GM21360 (cell line): Measurements from ENCODE around the gene VAX1.
"Not testable (repeated sequence)": the region's sequence is repeated elsewhere in the genome, so short reads cannot be mapped to it uniquely, and the experiment has no call there.

ENCODE experiments used
- ATAC-seq: cut with Tn5 transposase; IDR thresholded peaks from one replicate; pipeline ENCODE4 v1.9.1; 2021; ENCODE audit warnings: mild to moderate bottlenecking, moderate library complexity; ENCODE audit not compliant: unreplicated experiment

The VAX1 gene

DNA sequence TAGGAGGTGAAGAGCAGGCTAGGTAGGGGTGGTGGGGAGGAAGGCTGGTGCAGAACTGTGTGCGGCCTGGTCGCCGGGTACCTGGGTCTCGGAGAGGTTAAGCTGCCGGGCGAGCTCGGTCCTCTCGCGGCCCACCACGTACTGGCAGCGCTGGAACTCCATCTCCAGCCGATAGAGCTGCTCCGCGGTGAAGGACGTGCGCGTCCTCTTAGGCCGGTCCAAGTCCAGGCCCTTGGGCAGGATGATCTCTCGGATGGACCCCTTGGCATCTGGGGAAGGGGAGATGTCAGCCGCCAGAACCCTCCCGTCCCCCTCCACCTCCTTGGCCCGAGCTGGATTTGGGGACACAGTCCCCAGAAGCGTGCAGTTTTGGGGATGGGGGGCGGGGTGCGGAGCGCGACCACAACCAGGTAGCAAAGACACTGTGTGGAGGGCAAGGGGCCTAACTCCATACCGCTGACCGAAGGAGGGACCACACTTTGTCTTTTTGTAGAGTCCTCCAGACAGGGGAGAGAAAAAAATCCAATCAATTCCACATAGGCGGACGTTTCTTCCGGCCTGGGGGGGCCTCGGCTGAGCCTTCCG is 1.6 kb downstream of the VAX1 start:
- ATAC-seq: no peak

DNA sequence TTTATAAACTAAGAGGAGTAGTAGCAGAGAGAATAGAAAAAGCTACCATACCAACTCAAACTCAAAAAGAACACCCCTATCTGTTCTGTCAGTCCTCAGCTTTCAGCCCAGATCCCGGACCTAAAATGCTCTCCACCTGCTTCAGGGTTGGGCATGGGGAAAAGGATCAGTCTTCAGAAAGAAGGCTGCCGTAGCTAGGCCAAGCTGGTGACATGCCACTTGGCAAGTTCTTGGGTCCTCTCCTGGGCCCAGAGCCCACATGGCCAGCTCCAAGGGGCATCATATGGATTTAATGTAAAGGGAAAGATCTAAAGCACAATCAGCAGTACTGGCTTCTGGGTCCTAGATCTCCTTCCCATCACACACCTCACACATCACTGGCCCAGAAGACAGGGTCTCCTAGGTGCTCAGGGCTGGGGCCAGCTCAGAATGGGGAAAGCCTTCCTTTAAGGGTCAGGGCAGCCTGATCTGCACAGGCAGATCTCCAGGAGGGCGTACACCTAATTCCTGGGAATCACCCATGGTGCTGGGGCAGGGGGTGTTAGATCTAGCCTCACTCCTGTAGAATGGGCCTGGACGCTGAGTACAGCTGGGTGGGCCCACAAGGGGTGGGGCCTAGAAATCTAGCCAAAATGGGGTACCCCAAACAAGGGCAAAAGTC is 2.5 kb downstream of the VAX1 start:
- ATAC-seq: no peak

DNA sequence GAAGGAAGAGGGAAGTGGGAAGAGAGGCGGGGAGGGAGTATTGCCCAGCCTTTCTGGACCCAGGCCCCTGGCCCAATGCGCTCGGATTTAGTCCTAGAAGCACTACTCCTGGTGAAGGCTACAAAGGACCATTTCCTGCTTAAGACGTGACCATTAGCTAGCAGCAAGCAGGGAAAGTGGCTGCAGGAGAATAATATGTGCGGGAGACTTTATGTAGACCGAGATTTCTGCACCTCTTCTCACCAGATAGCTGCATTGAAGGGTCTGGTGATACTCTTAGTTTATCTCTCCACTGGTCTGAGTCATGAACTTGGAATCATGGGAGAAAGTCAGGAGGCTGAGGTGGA is 3.1 kb downstream of the VAX1 start:
- no peak for ATAC-seq

DNA sequence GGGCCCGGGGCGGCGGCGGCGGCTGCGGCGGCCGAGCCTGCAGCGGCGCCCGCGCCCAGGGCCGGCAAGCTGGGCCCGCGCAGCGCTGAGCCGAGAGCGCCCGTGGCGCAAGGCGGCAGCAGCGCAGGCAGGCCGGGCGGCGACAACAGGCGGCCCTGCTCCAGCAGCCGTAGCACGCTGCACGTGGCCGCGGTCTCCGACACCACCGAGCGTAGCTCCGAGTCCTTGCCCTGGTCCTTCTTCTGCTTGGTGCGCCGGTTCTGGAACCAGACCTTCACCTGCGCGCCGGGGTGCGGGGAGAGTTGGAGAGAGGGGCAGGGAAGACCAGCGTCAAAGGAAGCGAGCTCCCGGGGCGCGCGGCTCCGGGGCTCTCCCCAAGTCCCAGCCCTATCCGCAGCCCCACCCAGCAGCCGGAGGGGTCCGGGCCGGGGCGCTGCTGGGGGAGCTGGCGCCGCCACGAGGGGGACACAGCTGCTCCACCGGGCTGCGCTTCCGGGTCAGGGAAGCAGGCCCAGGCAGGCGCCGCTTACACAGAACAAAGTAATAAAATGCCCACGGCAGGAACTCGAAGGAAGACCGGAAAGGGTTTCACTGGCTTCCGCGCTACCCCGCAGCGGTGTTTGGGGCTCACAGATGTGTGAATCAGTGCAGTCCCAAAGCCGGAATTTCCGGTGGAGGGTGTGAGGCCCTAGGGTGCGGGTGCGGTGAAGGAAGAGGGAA is 3.6 kb downstream of the VAX1 start:
- ATAC-seq: no peak

DNA sequence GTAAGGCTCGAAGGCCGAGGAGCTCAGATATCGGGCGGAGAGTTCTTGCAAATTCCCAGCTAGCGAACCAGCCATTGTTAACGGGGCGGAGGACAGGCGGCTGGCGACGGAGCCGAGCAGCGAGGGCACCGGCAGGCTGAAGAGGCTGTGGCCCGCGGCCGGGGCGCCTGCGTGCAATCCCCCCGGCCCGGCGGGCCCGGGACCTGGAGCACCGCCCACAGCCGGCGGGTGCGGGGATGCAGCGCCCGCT is 4.1 kb downstream of the VAX1 start:
- no peak for ATAC-seq

DNA sequence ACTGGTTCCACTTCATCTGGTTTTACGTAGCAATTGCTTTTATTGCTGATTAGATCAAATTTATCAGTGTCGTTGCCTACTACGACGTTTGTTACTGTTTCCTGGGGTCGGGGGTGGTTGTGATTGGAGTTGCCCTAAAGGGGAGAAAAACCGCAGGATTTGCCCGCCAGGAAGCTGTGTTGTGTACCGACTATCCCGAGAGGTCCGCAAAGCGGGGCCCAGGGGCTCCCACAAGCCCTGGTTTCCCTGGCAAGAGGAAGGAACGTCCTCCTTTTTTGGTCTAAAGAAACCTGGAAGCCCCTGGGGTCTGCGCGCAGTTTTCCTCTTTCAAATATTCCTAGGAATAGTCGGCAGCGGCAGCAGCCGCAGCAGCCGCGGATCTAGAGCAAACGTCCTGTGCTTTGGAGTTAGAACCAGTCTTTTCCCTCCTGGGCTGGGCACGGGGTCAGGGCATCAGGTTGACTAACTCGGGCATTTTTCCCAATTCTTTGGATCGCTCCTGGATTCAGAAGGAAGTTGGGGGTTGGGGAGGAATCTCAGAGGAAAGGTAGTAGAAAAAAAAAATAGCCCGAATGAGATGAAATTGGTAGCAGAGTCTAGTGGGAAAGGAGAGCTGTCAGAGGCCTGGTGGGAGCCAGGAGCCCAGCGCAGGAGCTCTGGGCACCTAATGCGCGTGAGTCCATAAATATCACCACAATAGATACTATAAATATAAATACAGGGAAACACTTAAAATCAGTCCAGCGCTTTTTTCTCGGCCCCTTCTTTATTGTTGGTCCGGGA is 4.6 kb downstream of the VAX1 start:
- ATAC-seq: no peak

DNA sequence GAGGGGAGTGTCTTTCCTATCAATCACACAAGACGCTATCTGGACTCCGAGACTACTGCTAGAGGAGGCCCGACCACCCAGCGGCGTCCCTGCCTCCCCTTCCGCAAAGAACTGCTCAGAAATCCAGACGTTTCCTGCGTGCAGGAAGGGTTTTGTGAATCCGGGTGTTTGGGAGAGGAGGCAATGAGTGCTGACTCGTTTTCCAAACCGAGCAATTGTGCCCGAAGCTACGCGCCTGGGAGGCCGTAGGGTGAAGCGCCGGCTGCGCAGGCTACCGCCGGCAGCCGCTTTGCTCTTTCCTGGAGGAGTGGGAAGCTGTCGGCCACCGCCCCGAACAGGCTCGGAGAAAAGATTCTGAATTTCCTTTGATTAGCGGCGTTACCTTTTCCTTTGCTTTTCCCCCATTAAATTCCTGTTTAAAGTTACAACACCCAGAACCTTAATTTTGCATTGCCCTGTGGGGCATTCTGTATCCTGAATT is 5.3 kb downstream of the VAX1 start:
- no peak for ATAC-seq

DNA sequence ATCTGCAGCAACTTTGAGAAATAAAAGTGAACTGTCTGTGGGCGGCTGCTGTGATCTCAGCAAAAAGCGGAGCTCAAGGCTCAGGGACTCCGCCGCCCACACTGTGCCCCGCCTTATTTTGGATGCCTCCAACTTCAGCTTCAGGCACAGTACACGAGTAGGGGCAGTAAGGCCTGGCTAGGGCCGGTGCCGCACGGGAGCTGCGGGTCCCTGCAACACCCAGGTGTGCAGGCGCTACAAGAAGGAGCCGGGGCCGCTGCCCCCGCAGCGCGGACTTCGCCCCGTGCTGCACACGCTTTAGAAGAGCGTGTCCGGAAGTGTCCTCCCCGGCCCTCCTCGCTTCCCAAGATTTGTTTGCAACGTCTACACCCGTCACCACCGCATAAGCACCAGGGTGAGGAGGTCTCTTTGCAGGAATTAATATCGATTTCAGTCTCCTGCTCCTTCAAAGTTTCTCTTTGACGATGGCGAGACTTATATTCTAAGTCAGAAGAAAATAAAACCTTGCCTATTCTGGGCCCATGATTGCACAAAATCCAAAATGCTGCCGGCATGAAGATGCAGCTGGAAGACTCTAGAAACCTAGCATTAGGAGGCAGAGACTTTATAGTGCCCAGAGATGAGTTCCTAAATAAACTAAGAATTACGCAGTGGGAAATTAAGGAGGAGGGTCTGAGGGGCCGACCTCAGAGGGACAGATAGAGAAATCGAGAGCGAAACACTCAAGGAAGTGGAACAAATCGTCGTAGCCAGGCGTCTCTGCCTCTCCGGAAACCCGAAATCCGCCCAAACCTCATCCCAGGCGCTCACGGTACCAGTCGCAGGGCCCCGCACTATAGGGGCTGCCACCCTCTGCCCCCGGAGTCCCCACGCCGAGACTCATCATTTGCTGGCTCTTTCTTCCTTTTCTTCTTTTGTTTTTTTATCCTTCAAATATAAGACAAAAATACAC is 6.4 kb downstream of the VAX1 start:
- no peak for ATAC-seq

DNA sequence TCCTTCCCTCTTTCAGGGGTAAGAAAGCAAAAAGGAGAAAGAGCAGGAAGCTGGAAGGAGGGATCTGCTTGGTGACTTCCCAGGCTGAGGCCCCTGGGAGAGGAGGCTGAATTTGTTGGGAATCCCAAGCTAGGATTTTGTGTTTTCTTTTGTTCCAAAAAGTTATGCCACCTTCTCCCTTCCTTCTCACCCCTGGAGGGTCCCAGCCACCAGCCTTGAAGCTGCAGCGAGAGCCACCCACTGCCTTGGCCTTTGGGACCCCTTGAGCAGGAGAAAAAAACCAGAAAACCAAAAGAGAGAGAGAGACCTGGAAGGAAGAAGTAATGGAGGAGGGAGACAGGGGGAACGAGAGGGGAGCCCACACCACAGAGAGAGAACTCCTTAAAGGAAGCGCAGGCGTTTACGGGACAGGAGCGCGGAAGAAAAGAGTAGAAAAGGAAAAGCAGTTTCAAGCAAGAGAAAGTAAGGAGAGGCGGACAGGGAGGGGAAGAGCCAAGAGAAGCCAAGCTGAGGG is 7.2 kb downstream of the VAX1 start:
- no peak for ATAC-seq

DNA sequence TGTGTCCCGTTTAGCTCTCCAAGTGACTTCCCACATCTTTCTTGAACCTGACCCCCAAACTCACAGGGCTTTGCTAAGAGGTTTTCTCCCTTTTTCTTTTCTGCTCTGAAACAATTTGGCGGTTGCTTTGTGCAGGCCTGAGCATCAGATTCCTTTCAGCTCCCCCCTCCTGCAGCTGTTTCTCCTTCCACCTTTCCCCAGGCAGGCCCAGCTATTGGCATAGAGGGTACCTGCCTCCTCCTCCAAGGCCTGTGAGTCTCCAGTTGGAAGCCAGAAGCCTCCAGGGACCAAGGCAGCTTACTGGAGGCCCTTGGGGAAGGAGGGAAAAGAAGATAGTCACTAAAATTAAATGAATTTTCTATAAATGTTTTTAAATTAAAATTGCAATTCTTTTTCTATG is 7.7 kb downstream of the VAX1 start:
- no peak for ATAC-seq

DNA sequence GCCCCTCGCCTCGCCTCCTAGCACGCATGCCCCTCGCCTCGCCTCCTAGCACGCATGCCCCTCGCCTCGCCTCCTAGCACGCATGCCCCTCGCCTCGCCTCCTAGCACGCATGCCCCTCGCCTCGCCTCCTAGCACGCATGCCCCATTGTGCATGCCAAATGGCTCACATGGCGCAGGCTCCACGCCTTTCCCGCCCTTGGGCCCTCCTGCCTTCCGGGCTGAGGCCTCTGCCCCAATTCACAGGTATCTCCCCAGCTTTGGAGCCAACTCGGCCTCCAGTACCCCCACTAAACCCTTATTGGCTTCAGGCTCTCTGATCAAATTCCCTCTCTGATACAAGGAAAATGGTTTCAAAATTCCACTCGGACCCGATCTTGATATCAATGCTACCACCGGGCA is 11.4 kb downstream of the VAX1 start:
- ATAC-seq: not testable (repeated sequence)

DNA sequence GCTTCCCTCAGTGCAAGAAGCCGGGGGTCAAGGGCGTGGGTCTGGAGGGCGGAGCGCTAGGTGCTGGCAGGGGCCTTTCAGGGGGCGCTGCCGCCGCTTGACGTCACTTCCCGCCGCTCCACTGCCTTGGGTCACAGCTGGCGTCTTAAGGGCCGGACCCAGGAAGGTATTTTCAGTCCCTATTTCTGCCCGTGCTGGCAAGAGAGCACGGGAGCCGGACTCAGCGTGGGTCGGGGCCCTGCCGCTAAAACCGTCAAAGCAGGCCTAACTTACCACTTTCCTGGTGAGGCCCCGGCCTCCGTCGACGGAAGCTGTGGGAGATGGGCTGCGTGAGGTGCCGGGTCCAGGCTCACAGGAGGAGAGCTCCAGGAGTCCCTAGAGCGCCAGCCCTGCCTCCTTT is 12.0 kb downstream of the VAX1 start:
- ATAC-seq: no peak

DNA sequence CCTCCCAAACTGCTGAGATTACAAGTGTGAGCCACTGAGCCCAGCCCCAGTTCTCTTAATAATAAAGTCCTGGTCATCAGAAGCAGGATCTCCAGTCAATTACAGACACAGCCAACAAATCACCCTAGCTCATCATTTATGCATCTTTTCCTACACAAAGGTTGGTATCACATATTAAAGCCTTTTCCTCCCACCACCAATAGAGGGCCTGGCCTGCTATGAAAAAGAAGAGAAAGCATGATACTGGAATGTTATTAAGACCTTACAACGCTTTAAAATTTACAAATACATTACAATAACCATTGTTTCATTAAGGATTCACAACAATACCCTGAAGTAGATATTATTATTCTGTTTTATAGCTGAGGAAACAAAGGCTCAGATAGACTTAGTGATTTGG is 25.9 kb downstream of the VAX1 start:
- ATAC-seq: no peak

DNA sequence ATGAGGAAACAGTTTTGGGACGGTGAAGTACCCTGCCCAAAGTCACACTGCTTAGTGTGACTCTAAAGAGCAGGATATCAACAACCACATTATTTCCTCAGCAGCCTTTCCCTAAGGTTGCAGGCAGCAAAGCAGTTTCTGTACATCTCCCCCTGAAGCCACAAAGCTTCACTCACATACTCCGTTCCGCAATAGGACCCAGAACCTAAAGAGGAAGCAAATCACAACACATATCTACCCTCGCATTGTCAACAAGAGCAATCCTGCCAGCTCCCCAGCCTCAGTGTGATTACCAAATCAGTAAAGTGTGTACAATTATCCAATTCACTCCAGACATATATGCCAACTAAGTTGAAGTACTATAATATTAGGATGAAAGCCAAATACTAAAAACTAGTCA is 30.8 kb downstream of the VAX1 start:
- no peak for ATAC-seq

DNA sequence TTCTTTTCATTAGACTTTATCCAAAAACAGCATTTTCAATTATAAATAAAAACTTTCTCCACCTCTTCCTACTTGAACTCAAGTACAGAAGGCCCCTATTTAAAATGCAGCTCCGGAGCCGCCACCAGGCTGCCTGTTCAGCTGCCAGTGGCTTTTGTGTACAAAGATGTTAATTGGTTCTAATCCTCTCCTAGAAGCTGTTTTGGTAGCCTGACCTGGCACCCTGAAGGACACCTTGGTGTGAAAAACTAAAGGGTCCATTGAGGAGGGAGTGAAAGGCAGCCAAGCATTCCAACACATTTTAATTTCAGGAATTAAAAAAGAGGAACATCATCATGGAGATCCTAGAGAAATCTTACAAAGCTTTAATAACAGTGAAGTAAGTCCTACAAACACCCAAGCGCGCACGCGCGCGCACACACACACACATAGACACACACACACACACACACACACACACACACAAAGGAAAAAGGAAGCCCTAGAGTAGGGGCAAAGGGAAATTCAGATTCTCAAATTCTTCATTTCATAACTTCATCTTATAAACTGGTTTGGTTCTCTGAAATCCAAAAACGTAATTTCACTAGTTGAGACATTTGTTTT is 41.4 kb downstream of the VAX1 start:
- no peak for ATAC-seq

DNA sequence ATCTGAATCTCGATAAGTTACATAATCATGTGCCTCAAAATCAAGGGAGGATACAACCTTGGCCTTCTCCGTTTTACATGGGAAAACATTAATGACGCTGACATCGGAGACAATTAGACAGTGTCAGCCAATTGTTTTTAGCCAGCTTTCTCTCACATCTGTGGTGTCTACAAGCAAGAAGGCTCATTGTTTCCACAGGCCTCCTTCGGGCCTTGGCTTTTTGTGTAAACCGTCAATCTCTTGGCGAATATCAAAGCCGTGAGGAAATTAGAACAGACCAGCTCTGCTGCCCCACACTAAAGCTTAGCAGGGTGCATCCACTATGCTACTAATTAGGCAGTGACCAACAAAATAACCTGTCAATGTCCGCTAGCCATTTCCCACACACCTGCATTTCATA is 43.2 kb downstream of the VAX1 start:
- ATAC-seq: no peak

DNA sequence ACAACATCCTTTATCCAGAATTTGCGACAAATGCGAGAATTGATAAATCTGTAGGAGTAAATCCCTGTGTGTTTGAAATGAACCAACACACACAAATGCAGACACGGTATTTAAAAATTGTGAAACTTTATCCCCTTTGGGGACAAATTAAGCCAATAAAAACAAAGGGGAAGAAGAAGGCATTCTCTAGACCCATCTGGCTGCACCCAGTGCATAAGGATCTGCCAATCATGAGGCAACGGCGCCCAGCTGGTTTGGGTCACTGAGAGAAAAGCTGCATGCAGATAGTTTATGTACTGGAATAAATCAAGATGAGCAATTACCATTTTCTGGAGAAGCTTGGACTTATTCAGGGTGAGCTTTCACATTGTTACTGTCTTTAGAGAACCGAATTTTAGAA is 45.7 kb downstream of the VAX1 start:
- ATAC-seq: no peak

DNA sequence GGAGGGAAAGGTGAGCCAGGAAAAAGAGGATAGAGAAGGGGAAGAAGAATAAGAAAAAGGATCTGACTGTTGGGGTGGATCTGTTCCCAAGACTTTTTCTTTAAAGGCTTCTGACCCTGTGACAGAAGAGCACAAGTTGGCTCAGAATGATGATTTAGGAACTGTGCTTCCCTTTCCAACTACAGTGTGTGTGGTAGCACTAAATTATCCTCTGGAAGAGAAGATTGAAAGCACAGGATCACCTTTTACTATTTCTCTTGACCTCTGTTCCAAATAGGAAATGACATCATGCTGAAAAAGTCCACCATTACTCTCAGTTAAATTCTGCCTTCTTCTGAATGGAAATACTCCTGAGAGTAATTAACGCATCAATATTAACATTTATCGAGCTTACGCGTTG is 47.2 kb downstream of the VAX1 start:
- no peak for ATAC-seq

DNA sequence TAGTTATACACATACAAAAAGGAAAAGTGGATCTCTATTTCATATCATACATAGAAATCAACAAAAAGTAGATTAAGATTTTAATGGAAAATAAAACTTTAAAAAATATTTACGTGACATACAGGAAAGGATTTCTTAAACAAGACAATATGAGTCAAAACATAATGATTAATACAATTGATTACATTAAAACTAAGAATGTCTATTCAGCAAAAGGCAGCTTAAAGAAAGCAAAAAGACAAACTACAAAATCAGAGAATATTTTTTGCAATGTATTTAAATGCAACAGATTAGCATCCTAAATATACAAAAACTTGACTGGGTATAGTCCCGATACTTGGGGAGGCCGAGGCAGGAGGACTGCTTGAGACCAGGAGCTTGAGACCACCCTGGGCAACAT is 50.5 kb downstream of the VAX1 start:
- ATAC-seq: no peak

DNA sequence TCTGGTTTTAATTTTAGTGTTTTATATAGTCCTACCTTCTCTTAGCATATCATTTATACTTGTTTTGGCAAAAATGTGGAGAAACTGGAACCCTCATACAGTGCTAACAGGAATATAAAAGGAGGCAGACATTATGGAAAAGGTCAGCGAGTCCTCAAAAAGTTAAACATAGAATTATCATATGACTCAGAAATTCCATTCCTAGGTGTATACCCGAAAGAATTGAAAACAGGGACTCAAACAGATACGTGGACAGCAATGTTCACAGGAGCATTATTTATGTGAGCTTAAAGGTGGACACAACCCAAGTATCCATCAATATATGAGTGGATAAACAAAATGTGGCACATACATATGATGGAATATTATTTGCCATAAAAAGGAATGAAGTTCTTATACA is 51.5 kb downstream of the VAX1 start:
- no peak for ATAC-seq
